Adrenal gland (tissue), 5 donors: ENCODE data around the gene STK25.

Experiments used
- POLR2A ChIP-seq, 2 donors: fragments of 450-650 bp; IDR thresholded peaks; one replicate each; pipeline ENCODE4 v1.6.1; 2017; ENCODE audit warnings: antibody characterized with exemption in 2 of 2, mild to moderate bottlenecking in 2 of 2, moderate library complexity in 1 of 2
- TF ChIP-seq, protein P1 (sequence below), 6 experiments: fragments of 450-650 bp in 4 of 6; fragments of 200-600 bp in 2 of 6; sonication (generic) in 1 of 6; IDR thresholded peaks; 1 replicate in 5 of 6; 2 replicates in 1 of 6; pipeline versions ENCODE4 v1.5.1 to v1.8.0; 2016 to 2021; ENCODE audit warnings: antibody characterized with exemption in 6 of 6, mild to moderate bottlenecking in 2 of 6, moderate library complexity in 1 of 6
- donor health status: DM: no; HTN: no; CAD: no.

GRCh38 chr2:241547781-241548450, 39.5 kb upstream of the STK25 start:
- TF ChIP-seq, protein P1, sequence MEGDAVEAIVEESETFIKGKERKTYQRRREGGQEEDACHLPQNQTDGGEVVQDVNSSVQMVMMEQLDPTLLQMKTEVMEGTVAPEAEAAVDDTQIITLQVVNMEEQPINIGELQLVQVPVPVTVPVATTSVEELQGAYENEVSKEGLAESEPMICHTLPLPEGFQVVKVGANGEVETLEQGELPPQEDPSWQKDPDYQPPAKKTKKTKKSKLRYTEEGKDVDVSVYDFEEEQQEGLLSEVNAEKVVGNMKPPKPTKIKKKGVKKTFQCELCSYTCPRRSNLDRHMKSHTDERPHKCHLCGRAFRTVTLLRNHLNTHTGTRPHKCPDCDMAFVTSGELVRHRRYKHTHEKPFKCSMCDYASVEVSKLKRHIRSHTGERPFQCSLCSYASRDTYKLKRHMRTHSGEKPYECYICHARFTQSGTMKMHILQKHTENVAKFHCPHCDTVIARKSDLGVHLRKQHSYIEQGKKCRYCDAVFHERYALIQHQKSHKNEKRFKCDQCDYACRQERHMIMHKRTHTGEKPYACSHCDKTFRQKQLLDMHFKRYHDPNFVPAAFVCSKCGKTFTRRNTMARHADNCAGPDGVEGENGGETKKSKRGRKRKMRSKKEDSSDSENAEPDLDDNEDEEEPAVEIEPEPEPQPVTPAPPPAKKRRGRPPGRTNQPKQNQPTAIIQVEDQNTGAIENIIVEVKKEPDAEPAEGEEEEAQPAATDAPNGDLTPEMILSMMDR (IDR thresholded peaks at IDR 0.05), result no peak
- no peak for TF ChIP-seq POLR2A (IDR thresholded peaks at IDR 0.05)
